GM19328 (cell line): ENCODE data around the gene NUDT12.

Experiments used
- ATAC-seq: cut with Tn5 transposase; IDR thresholded peaks from one replicate; pipeline ENCODE4 v1.9.1; 2021; ENCODE audit warnings: mild to moderate bottlenecking, moderate library complexity; ENCODE audit not compliant: unreplicated experiment

NUDT12 gene

GRCh38 chr5:103541569-103541968, 21.0 kb downstream of the NUDT12 start:
- no peak for ATAC-seq

- no peak for ATAC-seq
Measured at GRCh38 chr5:103541114-103541513, 21.5 kb downstream of the NUDT12 start.

DNA sequence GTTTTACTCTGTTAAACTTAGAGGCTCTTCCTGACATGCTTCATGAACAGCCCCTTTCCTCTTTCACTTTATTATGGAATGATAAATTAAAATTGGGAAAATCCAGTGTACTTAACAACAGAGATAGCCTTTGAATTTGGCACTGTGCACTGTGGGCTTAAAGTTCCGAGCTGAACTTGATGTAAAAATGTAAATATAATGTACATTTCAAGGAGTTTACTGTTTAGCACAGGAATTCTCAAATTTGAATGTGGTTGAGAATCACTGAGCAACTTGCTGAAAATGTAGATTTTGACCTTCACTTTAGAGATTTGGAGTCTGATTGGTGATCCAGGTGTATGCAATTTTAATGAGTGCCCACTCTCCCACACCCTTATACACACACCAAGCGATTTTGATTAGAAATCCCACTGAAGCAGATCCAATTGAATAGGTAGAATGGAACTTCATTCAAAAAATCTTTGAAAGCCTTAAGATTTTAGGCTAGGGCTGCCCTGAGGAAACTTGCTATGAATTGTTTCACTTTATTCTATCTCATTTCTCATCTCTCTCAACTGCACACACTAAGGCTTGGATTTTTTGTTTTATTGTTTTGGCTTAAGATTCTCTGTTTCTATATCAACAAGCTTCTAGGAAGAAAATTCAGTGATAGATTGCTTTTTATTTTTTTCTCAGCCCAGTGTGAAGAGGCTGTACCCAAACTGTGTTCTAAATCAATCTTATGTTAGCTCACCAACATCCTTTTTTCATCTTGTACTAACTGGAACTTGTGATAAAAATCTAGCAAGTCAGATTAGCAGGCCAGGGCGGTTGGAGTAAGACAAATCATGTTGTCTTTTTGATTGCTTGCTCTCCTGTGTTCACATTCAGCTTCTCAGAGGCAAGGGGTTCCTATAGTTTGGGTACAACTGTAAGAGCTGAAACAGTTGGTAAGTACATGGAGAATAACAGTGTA, 22.9 kb downstream of the NUDT12 start:
- ATAC-seq, result no peak

- no peak for ATAC-seq
Measured at GRCh38 chr5:103532086-103532734, 30.4 kb downstream of the NUDT12 start.

- no peak for ATAC-seq
Measured at GRCh38 chr5:103526164-103526915, 36.2 kb downstream of the NUDT12 start.

DNA sequence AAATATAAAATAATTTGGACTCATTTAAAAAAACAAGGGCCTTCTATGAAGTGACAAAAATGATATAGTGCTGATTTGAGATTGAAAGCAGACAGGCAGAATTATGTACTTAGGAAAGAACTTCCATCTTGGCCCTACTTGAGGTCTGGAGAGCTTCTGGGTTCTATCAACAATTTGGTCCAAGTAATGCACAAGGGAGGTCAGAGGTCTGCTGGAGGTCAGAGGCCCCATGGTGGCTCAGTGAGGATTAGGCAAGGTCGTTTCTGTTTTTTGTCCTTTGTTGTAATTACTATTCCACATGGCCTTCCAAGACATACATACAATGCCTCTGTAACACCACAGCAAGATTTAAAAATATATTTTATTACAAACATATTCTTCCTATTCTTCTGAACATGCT, 37.2 kb downstream of the NUDT12 start:
- no peak for ATAC-seq

DNA sequence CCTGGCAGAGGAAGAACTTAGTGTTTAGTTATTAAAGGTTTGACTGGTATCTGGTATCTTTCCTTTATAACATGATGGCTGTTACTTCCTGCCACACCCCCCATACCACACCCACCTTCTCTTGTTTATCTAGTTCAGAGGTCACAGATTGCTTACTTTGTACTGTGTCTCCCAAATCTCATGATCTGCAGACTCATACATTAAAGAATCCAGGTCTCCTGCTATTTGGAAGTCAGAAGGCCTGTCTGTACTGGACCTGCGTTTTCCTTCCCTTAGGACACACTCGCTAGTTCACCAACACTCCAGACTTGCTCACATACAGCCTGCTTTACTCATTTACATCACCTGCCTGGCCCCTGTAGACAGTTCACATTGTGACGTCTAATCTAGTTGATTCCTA, 39.3 kb downstream of the NUDT12 start:
- no peak for ATAC-seq

- no peak for ATAC-seq
Measured at GRCh38 chr5:103522586-103522985, 40.0 kb downstream of the NUDT12 start.

DNA sequence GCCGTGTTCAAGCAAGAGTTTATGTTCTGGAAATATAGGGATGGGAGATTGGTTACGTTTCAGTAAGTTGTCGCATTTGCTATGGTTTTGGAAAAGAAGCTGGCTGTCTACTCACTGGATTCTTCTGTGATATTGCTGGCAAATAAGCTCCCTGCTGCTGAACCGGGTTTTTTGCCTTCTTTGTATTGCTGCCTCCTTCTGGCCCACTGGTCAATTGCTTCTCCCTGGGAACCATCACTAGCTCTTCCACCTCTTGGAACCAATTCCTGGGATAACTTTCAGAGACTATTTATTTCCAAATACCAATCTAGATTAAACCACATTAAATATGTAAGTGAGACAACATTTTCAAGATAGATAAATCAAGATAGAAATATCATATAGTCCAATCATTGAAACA, 43.0 kb downstream of the NUDT12 start:
- ATAC-seq, result no peak

- ATAC-seq, result no peak
Measured at GRCh38 chr5:103514371-103514770, 48.2 kb downstream of the NUDT12 start.

DNA sequence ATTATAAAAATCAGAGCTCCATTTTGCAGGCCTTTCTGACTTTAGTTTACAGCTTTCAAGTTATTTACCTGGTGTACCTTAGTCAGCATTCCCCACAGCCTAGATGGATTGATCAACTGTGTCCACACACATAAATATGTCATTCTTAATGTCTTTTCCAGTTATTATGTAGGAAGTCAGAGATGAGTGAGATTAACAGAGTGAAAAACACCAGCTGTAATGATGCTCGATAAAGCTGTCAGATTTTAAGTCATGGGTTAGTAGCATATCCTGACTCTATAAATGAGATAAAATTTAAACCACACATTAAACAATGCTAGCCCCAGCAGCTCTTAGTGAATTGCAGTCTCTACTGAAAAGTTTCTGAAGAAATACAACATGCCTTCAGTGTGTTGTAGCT, 48.9 kb downstream of the NUDT12 start:
- ATAC-seq, result no peak

GRCh38 chr5:103512500-103512899, 50.1 kb downstream of the NUDT12 start:
- ATAC-seq, result no peak

DNA sequence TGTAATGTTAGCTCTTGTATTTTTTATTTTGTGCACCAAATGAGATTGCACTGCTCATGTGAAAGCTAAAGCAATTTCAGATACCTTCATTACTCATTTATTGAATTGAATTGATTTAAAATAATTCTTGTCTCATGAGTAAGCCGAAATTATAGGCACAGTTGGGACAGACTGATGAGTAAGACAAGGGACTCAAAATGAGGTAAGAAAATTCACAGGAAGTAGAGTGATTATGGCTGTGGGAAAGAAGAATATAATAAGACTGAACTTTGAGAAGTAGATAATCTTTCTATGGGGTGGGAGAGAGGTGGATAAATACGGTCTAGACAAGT, 51.1 kb downstream of the NUDT12 start:
- ATAC-seq, result no peak

DNA sequence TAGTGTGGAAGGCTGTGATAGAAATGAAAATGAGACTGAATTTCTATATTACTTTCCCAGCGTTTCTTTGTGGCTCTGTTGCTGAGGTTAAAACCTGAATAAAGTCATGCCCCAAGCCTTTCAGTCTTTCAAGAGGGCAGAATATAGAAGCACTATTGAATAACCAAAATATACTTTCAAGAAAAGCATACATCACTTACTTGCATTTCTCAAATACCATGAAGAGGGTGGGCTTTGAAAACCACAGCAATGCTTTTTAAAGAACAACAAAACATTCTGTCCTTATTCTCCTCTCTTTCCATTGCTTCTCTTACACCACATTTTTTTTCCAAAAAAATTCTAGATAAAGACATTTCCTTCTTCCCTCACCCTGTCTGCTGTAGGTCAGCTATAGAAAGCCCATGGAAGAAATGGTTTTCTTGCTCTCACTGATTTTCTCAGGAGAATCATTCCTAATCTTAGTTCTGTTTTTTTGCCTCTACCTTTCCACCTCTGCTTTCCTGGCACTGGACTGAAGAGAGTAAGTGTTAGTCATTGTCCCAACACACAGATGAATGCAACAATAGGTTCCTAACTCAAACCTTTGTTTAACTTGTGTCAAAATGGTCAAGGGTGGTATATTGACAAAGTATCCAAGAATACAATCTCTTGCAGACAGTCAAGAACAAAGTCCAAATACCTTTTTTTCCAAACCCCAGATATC, 51.6 kb downstream of the NUDT12 start:
- ATAC-seq, result no peak

GRCh38 chr5:103505581-103506305, 56.8 kb downstream of the NUDT12 start:
- no peak for ATAC-seq

- ATAC-seq, result no peak
Measured at GRCh38 chr5:103503066-103503465, 59.5 kb downstream of the NUDT12 start.

GRCh38 chr5:103502662-103503061, 59.9 kb downstream of the NUDT12 start:
- ATAC-seq, result no peak
